Adrenal gland (tissue), 12 donors: Measurements from ENCODE around the gene STK32C. TPM values are rescaled to one million over a fixed set of nuclear protein-coding genes. Genes with fewer than 3 reads are reported as not detected.

Experiments used
- DNase-seq, 7 donors: peaks; one replicate each; pipeline ENCODE4 v3.0.0-alpha.2; 2019 to 2020
- H3K27ac ChIP-seq, 5 donors: fragments of 200-600 bp; sonication (generic) in 4 of 5; 1 replicate in 3 of 5; 2 replicates in 2 of 5; pipeline versions ENCODE4 v1.5.1 to v1.8.0; 2016 to 2020; ENCODE audit warnings: mild to moderate bottlenecking in 1 of 5
- H3K27me3 ChIP-seq: fragments of 200-600 bp; 2 replicates; pipeline ENCODE4 v1.8.0; 2021
- H3K36me3 ChIP-seq, 2 donors: fragments of 200-600 bp; replicated peaks in 1 of 2; 1 replicate in 1 of 2; 2 replicates in 1 of 2; pipeline versions ENCODE4 v1.5.1 to v1.8.0; 2018 to 2022
- H3K4me1 ChIP-seq, 2 donors: fragments of 200-600 bp; replicated peaks in 1 of 2; 1 replicate in 1 of 2; 2 replicates in 1 of 2; pipeline versions ENCODE4 v1.5.1 to v1.8.0; 2018 to 2021
- H3K4me3 ChIP-seq, 4 donors: fragments of 200-600 bp; sonication (generic) in 3 of 4; one replicate each; pipeline ENCODE4 v1.5.1; 2016 to 2018
- H3K9me3 ChIP-seq, 3 donors: fragments of 200-600 bp; sonication (generic) in 1 of 3; replicated peaks in 1 of 3; 1 replicate in 2 of 3; 2 replicates in 1 of 3; pipeline versions ENCODE4 v1.5.1 to v1.8.0; 2016 to 2021
- POLR2A ChIP-seq, 2 donors: fragments of 450-650 bp; IDR thresholded peaks; one replicate each; pipeline ENCODE4 v1.6.1; 2017; ENCODE audit warnings: antibody characterized with exemption in 2 of 2, mild to moderate bottlenecking in 2 of 2, moderate library complexity in 1 of 2
- WGBS, 4 donors: extraction: QIAGEN DNeasy Blood & Tissue Kit in 2 of 4; methylation state at CpG; one replicate each; pipeline versions ENCODE4 v1.1.5 to v1.1.7; 2013 to 2017; 5-methylcytosine and 5-hydroxymethylcytosine counted together
- intact Hi-C, 2 donors: fragments of 100-400 bp; cut with DNase I; formaldehyde crosslinking; loops; one replicate each; pipeline versions ENCODE4 v1.14.1 to v1.15.0; 2022 to 2023
- polyA plus RNA-seq, 3 donors: library from polyadenylated mRNA; stranded (reverse); fragments of 200-250 nt in 2 of 3; fragments of 350-450 nt in 1 of 3; fragmentation: Illumina TruSeq in 1 of 3; extraction: RNeasy Lipid Tissue Mini Kit (QIAGEN cat#74804) in 1 of 3; gene quantifications; one replicate each; pipeline ENCODE4 v1.2.3, GENCODE V29; 2013 to 2014
- total RNA-seq, 9 donors: library from RNA; depleted of rRNA in 4 of 9; stranded (reverse); fragments of >200 nt in 4 of 9; fragments of 120-200 nt in 1 of 9; fragmentation: NEBNext Ultra II Directional in 1 of 9; extraction: Animal tissue kit (Norgen Biotek cat#: 25700) in 1 of 9; gene quantifications; one replicate each; pipeline versions ENCODE4 v1.1.0 to v1.2.4, GENCODE V29; 2013 to 2023
- TF ChIP-seq, protein P1 (sequence below), 6 experiments: fragments of 450-650 bp in 4 of 6; fragments of 200-600 bp in 2 of 6; sonication (generic) in 1 of 6; IDR thresholded peaks; 1 replicate in 5 of 6; 2 replicates in 1 of 6; pipeline versions ENCODE4 v1.5.1 to v1.8.0; 2016 to 2021; ENCODE audit warnings: antibody characterized with exemption in 6 of 6, mild to moderate bottlenecking in 2 of 6, moderate library complexity in 1 of 6
- donor health status: healthy with polysubstance abuse.
- donor health status: Bipolar disorder and iron deficiency.
- donor health status: DM: yes; HTN: yes; CAD: no.
- donor health status: DM: no; HTN: no; CAD: no.
- donor health status: DM: no; HTN: no; CAD: no.
- donor health status: DM: yes; HTN: yes; CAD: no.

The STK32C gene
- total and polyA plus RNA-seq, 12 donors: 2.8 to 36.5 (median 15.9) TPM

- no peak overlapping the region for H3K27ac ChIP-seq
Measured at GRCh38 chr10:132301371-132302330, 6.1 kb downstream of the STK32C start.

DNA sequence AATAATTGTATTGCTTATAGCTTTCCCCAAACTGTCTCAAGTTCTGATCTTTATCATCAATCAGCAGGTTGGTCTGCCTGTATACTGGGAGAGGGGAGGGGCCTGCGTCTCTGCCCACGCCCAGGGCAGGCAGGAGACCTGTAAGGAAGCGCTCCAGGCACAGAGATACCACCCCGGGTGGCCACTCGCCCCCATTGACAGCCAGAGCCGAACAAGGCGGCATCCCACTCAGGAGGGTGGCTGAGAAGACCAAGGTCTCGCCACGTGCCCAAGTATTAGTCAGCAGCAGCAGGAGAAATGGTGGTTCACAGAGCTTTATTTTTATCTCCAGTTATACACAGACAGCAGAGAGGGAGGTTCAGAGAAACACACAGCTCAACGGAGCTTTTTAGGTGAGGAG lies 7.2 kb downstream of the STK32C start:
- Histone ChIP-seq H3K27ac (no peak overlapping the region), H3K9me3 (no peaks in the 10 kb centered on the region), H3K36me3 (no peaks in the 10 kb centered on the region), H3K27me3 (no peaks in the 10 kb centered on the region), H3K4me3 (no peak overlapping the region), H3K4me1 (peaks cover 0 to 6% of the 10 kb centered on the region in 2 donors)
- intact Hi-C loops: loop anchor here in 1 of 2 donors (5.0 kb wide), 1 partner anchor 52 kb away; no protein-coding TSS in a partner anchor
- WGBS, 4 donors: 38 to 82% (median 61%) methylated on average over 6 to 10 of the region's 10 CpGs
- TF ChIP-seq, protein P1, sequence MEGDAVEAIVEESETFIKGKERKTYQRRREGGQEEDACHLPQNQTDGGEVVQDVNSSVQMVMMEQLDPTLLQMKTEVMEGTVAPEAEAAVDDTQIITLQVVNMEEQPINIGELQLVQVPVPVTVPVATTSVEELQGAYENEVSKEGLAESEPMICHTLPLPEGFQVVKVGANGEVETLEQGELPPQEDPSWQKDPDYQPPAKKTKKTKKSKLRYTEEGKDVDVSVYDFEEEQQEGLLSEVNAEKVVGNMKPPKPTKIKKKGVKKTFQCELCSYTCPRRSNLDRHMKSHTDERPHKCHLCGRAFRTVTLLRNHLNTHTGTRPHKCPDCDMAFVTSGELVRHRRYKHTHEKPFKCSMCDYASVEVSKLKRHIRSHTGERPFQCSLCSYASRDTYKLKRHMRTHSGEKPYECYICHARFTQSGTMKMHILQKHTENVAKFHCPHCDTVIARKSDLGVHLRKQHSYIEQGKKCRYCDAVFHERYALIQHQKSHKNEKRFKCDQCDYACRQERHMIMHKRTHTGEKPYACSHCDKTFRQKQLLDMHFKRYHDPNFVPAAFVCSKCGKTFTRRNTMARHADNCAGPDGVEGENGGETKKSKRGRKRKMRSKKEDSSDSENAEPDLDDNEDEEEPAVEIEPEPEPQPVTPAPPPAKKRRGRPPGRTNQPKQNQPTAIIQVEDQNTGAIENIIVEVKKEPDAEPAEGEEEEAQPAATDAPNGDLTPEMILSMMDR (IDR thresholded peaks at IDR 0.05): no peak
- TF ChIP-seq POLR2A (IDR thresholded peaks at IDR 0.05): no peak
- peak in 1 of 7 donors; percentile 34 for DNase-seq

More at GRCh38 chr10:132301371-132302330, 6.1 kb downstream of the STK32C start:
- H3K9me3 ChIP-seq: no peaks in the 10 kb centered on the region
- peak in 1 of 7 donors; percentile 9 for DNase-seq
- TF ChIP-seq POLR2A (IDR thresholded peaks at IDR 0.05): no peak
- TF ChIP-seq, protein P1 (IDR thresholded peaks at IDR 0.05): no peak
- H3K36me3 ChIP-seq: no peaks in the 10 kb centered on the region
- WGBS, 4 donors: 88 to 92% (median 91%) methylated on average over 31 to 38 of the region's 38 CpGs
- no peaks in the 10 kb centered on the region for H3K27me3 ChIP-seq
- no peak overlapping the region for H3K4me3 ChIP-seq
- H3K4me1 ChIP-seq: peaks cover under 1 to 9% of the 10 kb centered on the region in 2 donors
- intact Hi-C loops: loop anchor here in 1 of 2 donors (5.0 kb wide), 1 partner anchor 51 kb away; no protein-coding TSS in a partner anchor

DNA sequence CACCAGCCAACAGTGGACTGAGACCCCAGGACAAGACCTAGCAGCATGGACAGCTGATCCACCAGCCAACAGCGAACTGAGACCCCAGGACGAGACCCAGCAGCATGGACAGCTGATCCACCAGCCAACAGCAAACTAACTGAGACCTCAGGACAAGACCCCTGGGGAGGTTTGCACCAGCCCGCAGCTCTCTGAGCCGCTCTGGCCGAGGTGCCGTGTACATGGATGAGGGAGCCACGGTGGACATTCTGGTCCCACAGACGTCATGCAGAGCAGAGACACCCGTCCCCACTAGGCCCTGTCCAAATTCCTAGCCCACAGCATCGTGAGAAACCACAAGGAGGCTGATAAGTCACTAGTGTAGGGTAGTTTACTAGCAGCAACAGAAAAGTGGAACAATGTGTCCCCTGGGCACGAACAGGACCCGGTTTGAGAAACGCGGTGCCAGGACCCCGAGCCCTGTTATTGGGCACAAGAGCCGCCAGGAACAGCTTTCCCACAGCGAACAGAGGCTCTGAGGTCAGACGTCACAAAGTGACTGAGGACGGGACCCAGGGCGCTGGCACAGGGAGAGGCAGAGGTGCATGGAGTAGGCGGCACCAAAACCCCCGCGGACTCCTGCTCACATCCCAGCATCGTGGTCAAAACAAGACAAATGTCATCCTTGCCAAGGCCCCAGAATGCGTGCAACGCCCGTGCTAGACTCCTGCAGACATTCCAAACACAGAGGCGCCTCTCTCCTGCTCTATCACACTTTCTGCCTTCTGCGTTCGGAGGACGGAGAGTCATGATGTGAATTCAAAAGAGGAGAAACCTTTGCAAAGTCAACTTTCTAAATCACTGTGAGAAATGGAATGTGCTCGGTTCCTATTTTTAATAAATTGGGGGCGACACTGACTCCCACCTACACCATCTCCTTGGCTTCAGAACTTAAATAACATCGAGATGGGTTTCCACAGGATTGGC lies 8.1 kb downstream of the STK32C start:
- DNase-seq: peak in 3 of 7 donors; percentile 3 to 10 (median 4)
- peaks cover 0 to 6% of the 10 kb centered on the region in 2 donors for H3K4me1 ChIP-seq
- no peak overlapping the region for H3K4me3 ChIP-seq
- H3K27ac ChIP-seq: no peak overlapping the region
- H3K27me3 ChIP-seq: no peaks in the 10 kb centered on the region
- H3K9me3 ChIP-seq: no peaks in the 10 kb centered on the region
- TF ChIP-seq, protein P1 (IDR thresholded peaks at IDR 0.05): no peak
- no peak for TF ChIP-seq POLR2A (IDR thresholded peaks at IDR 0.05)
- WGBS, 4 donors: 84 to 92% (median 89%) methylated on average over 30 to 34 of the region's 34 CpGs
- no peaks in the 10 kb centered on the region for H3K36me3 ChIP-seq
- intact Hi-C loops: loop anchor here in 1 of 2 donors (5.0 kb wide), 1 partner anchor 53 kb away; no protein-coding TSS in a partner anchor
